SU-DHL-6 (cell line): ENCODE data around the gene MBLAC1.
A peak's percentile ranks its signal among the peaks of the same experiment; 100 is the strongest.
"Not testable (repeated sequence)": the region's sequence is repeated elsewhere in the genome, so short reads cannot be mapped to it uniquely, and the experiment has no call there.

ENCODE experiments used
- H2AFZ ChIP-seq: fragments of 200-600 bp; sonication (generic); 2 replicates; pipeline ENCODE4 v1.6.1; 2014; ENCODE audit warnings: low read depth, mild to moderate bottlenecking, moderate library complexity, mixed read lengths, antibody characterized with exemption, low read length; ENCODE audit not compliant: severe bottlenecking
- H3F3A ChIP-seq: fragments of 200-600 bp; shearing (Covaris generic); 2 replicates; pipeline ENCODE4 v1.6.0; 2016; ENCODE audit warnings: antibody characterized with exemption, mild to moderate bottlenecking; ENCODE audit not compliant: insufficient read depth
- H3K27ac ChIP-seq: fragments of 200-600 bp; sonication (generic); 2 replicates; pipeline ENCODE4 v1.5.1; 2016; ENCODE audit warnings: low read depth, mild to moderate bottlenecking, low read length, moderate library complexity, mixed read lengths
- H3K27me3 ChIP-seq: fragments of 200-600 bp; sonication (generic), shearing (Covaris generic); 2 replicates; pipeline ENCODE4 v1.6.0; 2014; ENCODE audit warnings: mild to moderate bottlenecking, low read length
- H3K36me3 ChIP-seq: fragments of 200-600 bp; sonication (generic); 2 replicates; pipeline ENCODE4 v1.6.1; 2014; ENCODE audit warnings: mild to moderate bottlenecking, low read length, mixed read lengths
- H3K4me2 ChIP-seq: fragments of 300-600, 200-600 bp; shearing (Covaris generic), sonication (generic); 2 replicates; pipeline ENCODE4 v1.6.0; 2014; ENCODE audit warnings: low read length, low read depth, mild to moderate bottlenecking; ENCODE audit not compliant: poor library complexity, severe bottlenecking
- H3K4me3 ChIP-seq: fragments of 200-600 bp; sonication (generic); 2 replicates; pipeline ENCODE4 v1.5.1; 2014; ENCODE audit warnings: antibody characterized with exemption, low read length, mild to moderate bottlenecking, mixed read lengths; ENCODE audit not compliant: insufficient read depth, poor library complexity, severe bottlenecking
- H3K79me2 ChIP-seq: fragments of 200-600 bp; sonication (generic); 2 replicates; pipeline ENCODE4 v1.6.1; 2014; ENCODE audit warnings: mild to moderate bottlenecking, low read length, moderate library complexity; ENCODE audit not compliant: insufficient read depth
- H3K9ac ChIP-seq: fragments of 200-600 bp; sonication (generic); 2 replicates; pipeline ENCODE4 v1.7.0; 2014; ENCODE audit warnings: mild to moderate bottlenecking, low read length
- H3K9me2 ChIP-seq: fragments of 200-600 bp; sonication (generic); replicated peaks from 2 replicates; pipeline ENCODE4 v1.6.1; 2014; ENCODE audit warnings: low read length; ENCODE audit not compliant: insufficient read depth
- H3K9me3 ChIP-seq: fragments of 200-600 bp; sonication (generic); 2 replicates; pipeline ENCODE4 v1.6.1; 2014; ENCODE audit warnings: low read length, mixed read lengths; ENCODE audit not compliant: insufficient read depth
- H4K20me1 ChIP-seq: fragments of 200-600 bp; sonication (generic); 2 replicates; pipeline ENCODE4 v1.6.1; 2014; ENCODE audit warnings: low read depth, mild to moderate bottlenecking, antibody characterized with exemption, low read length, moderate library complexity, mixed read lengths
- CTCF ChIP-seq: fragments of 200-600 bp; sonication (generic); IDR thresholded peaks from one replicate; pipeline ENCODE4 v1.5.1; 2017; ENCODE audit warnings: antibody characterized with exemption, mild to moderate bottlenecking, low read length, moderate library complexity; ENCODE audit not compliant: insufficient read depth, poor library complexity, severe bottlenecking
- EZH2phosphoT487 ChIP-seq: fragments of 200-600 bp; sonication (generic), shearing (Covaris generic); conservative IDR thresholded peaks from 2 replicates; pipeline ENCODE4 v1.6.1; 2018; ENCODE audit warnings: mild to moderate bottlenecking, antibody characterized with exemption, low read length, moderate library complexity, mixed read lengths

Gene MBLAC1

GRCh38 chr7:100142461-100142860 is 15.7 kb downstream of the MBLAC1 start:
- Histone ChIP-seq H3K9ac (no peak overlapping the region), H3K79me2 (no peaks in the 10 kb centered on the region), H3K4me2 (no peak overlapping the region), H2AFZ (no peak overlapping the region), H3K4me3 (no peak overlapping the region), H3K27ac (no peak overlapping the region), H4K20me1 (no peaks in the 10 kb centered on the region), H3K9me3 (no peaks in the 10 kb centered on the region), H3K36me3 (no peaks in the 10 kb centered on the region), H3F3A (peaks cover 14% of the 10 kb centered on the region), H3K27me3 (no peaks in the 10 kb centered on the region), H3K9me2 (no peaks in the 10 kb centered on the region)
- TF ChIP-seq EZH2phosphoT487 (no peak), CTCF (no peak)

GRCh38 chr7:100146350-100146749 is 19.6 kb downstream of the MBLAC1 start:
- peaks cover 21% of the 10 kb centered on the region for H3K79me2 ChIP-seq
- not testable (repeated sequence) for H3K4me2 ChIP-seq, H2AFZ ChIP-seq, H3K27ac ChIP-seq, H3K4me3 ChIP-seq, H3K27me3 ChIP-seq, H3K36me3 ChIP-seq, H3K9me2 ChIP-seq, H4K20me1 ChIP-seq, H3F3A ChIP-seq, H3K9me3 ChIP-seq, H3K9ac ChIP-seq

- no peak for TF ChIP-seq CTCF
- TF ChIP-seq EZH2phosphoT487, result no peak
- no peaks in the 10 kb centered on the region for H3K9me2 ChIP-seq
Observed at GRCh38 chr7:100147278-100147677, 20.5 kb downstream of the MBLAC1 start.

GRCh38 chr7:100148225-100148558 is 21.4 kb downstream of the MBLAC1 start:
- TF ChIP-seq EZH2phosphoT487, result no peak
- TF ChIP-seq CTCF, result no peak
- peak overlapping the region; percentile 61 for H3K9ac ChIP-seq

More at GRCh38 chr7:100147278-100147677, 20.5 kb downstream of the MBLAC1 start:
- H3K9ac ChIP-seq, result no peak overlapping the region
- H3K79me2 ChIP-seq, result peaks cover 21% of the 10 kb centered on the region
- no peak overlapping the region for H3K4me3 ChIP-seq
- H3K27ac ChIP-seq, result no peak overlapping the region
- H3K4me2 ChIP-seq, result no peak overlapping the region
- H4K20me1 ChIP-seq, result no peaks in the 10 kb centered on the region
- H3F3A ChIP-seq, result peaks cover 16% of the 10 kb centered on the region
- H3K27me3 ChIP-seq, result no peaks in the 10 kb centered on the region
- no peaks in the 10 kb centered on the region for H3K9me3 ChIP-seq
- H3K36me3 ChIP-seq, result no peaks in the 10 kb centered on the region
- no peak overlapping the region for H2AFZ ChIP-seq

More at GRCh38 chr7:100148225-100148558, 21.4 kb downstream of the MBLAC1 start:
- H3K27ac ChIP-seq, result peak overlapping the region; percentile 57
- H3K9me3 ChIP-seq, result no peaks in the 10 kb centered on the region
- H3K36me3 ChIP-seq, result no peaks in the 10 kb centered on the region
- H4K20me1 ChIP-seq, result no peaks in the 10 kb centered on the region
- peaks cover 24% of the 10 kb centered on the region for H3F3A ChIP-seq
- peak overlapping the region; percentile 50 for H3K4me3 ChIP-seq
- peak overlapping the region; percentile 72 for H2AFZ ChIP-seq
- H3K4me2 ChIP-seq, result peak overlapping the region; percentile 71
- no peaks in the 10 kb centered on the region for H3K27me3 ChIP-seq
- H3K9me2 ChIP-seq, result no peaks in the 10 kb centered on the region
- H3K79me2 ChIP-seq, result peaks cover 21% of the 10 kb centered on the region
